GM23338 (cell line): ENCODE data around the gene PKN3.

Source experiments
- CREB1 ChIP-seq: fragments of 250-450 bp; sonication (Bioruptor Pico); IDR thresholded peaks from 2 replicates; pipeline ENCODE4 v1.5.0; 2020; ENCODE audit warnings: low read depth, mild to moderate bottlenecking, moderate library complexity
- EZH2 ChIP-seq: fragments of 200-600 bp; sonication (generic); IDR thresholded peaks from one replicate; pipeline ENCODE4 v1.8.0; 2017; ENCODE audit warnings: antibody characterized with exemption, mild to moderate bottlenecking, low read depth; ENCODE audit not compliant: unreplicated experiment
- EZH2phosphoT487 ChIP-seq: fragments of 200-600 bp; sonication (generic); IDR thresholded peaks from one replicate; pipeline ENCODE4 v1.8.1; 2018; ENCODE audit warnings: antibody characterized with exemption; ENCODE audit not compliant: unreplicated experiment
- JUNB ChIP-seq: IDR thresholded peaks from one replicate; pipeline ENCODE4 v1.6.1; 2016; ENCODE audit warnings: antibody characterized with exemption; ENCODE audit not compliant: unreplicated experiment
- NANOG ChIP-seq: IDR thresholded peaks from 2 replicates; pipeline ENCODE4 v1.6.1; 2016; ENCODE audit warnings: antibody characterized with exemption, borderline replicate concordance
- POLR2AphosphoS5 ChIP-seq: IDR thresholded peaks from 2 replicates; pipeline ENCODE4 v1.6.1; 2016; ENCODE audit warnings: antibody characterized with exemption, low read depth
- STAT1 ChIP-seq: IDR thresholded peaks from one replicate; pipeline ENCODE4 v1.6.1; 2016; ENCODE audit warnings: antibody characterized with exemption; ENCODE audit not compliant: unreplicated experiment
- ZNF114 ChIP-seq: fragments of 250-450 bp; sonication (Bioruptor Pico); IDR thresholded peaks from 2 replicates; pipeline ENCODE4 v1.5.0; 2020; ENCODE audit warnings: mild to moderate bottlenecking, moderate library complexity
- ZNF331 ChIP-seq: fragments of 250-450 bp; sonication (Bioruptor Pico); IDR thresholded peaks from 2 replicates; pipeline ENCODE4 v1.5.0; 2020; ENCODE audit warnings: low read depth, mild to moderate bottlenecking, moderate library complexity
- TF ChIP-seq, protein P1 (sequence below), 2 experiments: fragments of 200-600 bp in 1 of 2; sonication (generic) in 1 of 2; conservative IDR thresholded peaks; 2 replicates each; pipeline versions ENCODE4 v1.5.1 to v1.6.1; 2016 to 2017; ENCODE audit warnings: antibody characterized with exemption in 2 of 2, low read depth in 2 of 2, mild to moderate bottlenecking in 2 of 2, moderate library complexity in 1 of 2
- TF ChIP-seq, protein P2 (sequence below): IDR thresholded peaks from one replicate; pipeline ENCODE4 v1.6.1; 2018; ENCODE audit warnings: antibody characterized with exemption; ENCODE audit not compliant: unreplicated experiment
- TF ChIP-seq, protein P3 (sequence below): IDR thresholded peaks from 2 replicates; pipeline ENCODE4 v1.6.1; 2016; ENCODE audit warnings: antibody characterized with exemption

DNA sequence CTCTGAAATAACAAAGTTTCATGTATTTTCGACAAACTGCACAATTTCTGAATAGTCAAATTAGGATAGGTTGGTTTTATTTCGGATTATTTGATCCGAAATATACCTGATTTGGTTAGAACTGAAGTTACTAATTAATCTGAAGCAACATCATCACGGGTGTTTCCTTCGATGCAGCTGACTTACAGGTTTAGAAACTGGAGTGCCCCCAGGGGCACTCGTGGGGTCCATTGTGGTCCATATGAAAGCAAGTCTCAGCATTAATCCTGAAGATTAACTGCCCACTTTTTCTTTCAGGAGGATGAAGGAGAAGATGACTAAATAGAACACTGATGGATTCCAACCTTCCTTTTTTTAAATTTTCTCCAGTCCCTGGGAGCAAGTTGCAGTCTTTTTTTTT is 8.0 kb upstream of the PKN3 start:
- TF ChIP-seq, protein P1, sequence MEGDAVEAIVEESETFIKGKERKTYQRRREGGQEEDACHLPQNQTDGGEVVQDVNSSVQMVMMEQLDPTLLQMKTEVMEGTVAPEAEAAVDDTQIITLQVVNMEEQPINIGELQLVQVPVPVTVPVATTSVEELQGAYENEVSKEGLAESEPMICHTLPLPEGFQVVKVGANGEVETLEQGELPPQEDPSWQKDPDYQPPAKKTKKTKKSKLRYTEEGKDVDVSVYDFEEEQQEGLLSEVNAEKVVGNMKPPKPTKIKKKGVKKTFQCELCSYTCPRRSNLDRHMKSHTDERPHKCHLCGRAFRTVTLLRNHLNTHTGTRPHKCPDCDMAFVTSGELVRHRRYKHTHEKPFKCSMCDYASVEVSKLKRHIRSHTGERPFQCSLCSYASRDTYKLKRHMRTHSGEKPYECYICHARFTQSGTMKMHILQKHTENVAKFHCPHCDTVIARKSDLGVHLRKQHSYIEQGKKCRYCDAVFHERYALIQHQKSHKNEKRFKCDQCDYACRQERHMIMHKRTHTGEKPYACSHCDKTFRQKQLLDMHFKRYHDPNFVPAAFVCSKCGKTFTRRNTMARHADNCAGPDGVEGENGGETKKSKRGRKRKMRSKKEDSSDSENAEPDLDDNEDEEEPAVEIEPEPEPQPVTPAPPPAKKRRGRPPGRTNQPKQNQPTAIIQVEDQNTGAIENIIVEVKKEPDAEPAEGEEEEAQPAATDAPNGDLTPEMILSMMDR (conservative IDR thresholded peaks at IDR 0.05; ENCODE audit: low read depth in 2 of 2): no peak
- TF ChIP-seq EZH2 (no peak), EZH2phosphoT487 (no peak), POLR2AphosphoS5 (no peak), JUNB (no peak), ZNF331 (no peak), CREB1 (CRISPR knock-in tag) (no peak), NANOG (no peak), ZNF114 (CRISPR knock-in tag) (no peak), STAT1 (no peak)
- TF ChIP-seq, protein P2, sequence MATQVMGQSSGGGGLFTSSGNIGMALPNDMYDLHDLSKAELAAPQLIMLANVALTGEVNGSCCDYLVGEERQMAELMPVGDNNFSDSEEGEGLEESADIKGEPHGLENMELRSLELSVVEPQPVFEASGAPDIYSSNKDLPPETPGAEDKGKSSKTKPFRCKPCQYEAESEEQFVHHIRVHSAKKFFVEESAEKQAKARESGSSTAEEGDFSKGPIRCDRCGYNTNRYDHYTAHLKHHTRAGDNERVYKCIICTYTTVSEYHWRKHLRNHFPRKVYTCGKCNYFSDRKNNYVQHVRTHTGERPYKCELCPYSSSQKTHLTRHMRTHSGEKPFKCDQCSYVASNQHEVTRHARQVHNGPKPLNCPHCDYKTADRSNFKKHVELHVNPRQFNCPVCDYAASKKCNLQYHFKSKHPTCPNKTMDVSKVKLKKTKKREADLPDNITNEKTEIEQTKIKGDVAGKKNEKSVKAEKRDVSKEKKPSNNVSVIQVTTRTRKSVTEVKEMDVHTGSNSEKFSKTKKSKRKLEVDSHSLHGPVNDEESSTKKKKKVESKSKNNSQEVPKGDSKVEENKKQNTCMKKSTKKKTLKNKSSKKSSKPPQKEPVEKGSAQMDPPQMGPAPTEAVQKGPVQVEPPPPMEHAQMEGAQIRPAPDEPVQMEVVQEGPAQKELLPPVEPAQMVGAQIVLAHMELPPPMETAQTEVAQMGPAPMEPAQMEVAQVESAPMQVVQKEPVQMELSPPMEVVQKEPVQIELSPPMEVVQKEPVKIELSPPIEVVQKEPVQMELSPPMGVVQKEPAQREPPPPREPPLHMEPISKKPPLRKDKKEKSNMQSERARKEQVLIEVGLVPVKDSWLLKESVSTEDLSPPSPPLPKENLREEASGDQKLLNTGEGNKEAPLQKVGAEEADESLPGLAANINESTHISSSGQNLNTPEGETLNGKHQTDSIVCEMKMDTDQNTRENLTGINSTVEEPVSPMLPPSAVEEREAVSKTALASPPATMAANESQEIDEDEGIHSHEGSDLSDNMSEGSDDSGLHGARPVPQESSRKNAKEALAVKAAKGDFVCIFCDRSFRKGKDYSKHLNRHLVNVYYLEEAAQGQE: no peak
- TF ChIP-seq, protein P3, sequence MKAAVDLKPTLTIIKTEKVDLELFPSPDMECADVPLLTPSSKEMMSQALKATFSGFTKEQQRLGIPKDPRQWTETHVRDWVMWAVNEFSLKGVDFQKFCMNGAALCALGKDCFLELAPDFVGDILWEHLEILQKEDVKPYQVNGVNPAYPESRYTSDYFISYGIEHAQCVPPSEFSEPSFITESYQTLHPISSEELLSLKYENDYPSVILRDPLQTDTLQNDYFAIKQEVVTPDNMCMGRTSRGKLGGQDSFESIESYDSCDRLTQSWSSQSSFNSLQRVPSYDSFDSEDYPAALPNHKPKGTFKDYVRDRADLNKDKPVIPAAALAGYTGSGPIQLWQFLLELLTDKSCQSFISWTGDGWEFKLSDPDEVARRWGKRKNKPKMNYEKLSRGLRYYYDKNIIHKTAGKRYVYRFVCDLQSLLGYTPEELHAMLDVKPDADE: no peak
